ENCODE results near the gene HSPBAP1.
"Not testable (repeated sequence)": the region's sequence is repeated elsewhere in the genome, so short reads cannot be mapped to it uniquely, and the experiment has no call there.

HSPBAP1 gene

DNA sequence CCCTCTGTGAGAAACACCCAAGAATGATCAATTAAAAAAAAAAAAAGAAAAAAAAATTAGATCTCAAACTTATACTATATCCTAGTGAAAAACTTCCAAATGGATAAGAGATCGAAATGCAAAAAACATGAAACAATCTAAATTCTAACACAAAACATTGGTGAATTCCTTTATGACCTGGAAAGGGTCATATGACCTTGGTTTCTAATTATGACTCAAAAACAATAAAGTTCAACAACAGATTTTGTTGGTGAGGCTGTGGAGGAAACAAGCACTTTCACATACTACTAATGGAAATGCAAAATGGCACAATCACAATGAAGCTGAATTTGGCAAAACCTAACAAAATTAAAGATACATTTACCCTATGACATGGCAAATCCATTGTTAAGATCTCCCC lies 45.3 kb downstream of the HSPBAP1 start:
- Histone ChIP-seq H3K27ac (no peak overlapping the region), H3K4me3 (no peak overlapping the region)

DNA sequence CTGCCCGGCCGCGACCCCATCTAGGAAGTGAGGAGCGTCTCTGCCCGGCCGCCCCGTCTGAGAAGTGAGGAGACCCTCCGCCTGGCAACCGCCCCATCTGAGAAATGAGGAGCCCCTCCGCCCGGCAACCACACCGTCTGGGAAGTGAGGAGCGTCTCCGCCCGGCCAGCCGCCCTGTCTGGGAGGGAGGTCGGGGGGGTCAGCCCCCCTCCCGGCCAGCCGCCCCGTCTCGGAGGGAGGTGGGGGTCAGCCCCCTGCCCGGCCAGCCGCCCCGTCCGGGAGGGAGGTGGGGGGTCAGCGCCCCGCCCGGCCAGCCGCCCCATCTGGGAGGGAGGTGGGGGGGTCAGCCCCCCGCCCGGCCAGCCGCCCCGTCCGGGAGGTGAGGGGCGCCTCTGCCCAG lies 46.3 kb downstream of the HSPBAP1 start:
- not testable (repeated sequence) for H3K4me3 ChIP-seq, H3K27ac ChIP-seq

DNA sequence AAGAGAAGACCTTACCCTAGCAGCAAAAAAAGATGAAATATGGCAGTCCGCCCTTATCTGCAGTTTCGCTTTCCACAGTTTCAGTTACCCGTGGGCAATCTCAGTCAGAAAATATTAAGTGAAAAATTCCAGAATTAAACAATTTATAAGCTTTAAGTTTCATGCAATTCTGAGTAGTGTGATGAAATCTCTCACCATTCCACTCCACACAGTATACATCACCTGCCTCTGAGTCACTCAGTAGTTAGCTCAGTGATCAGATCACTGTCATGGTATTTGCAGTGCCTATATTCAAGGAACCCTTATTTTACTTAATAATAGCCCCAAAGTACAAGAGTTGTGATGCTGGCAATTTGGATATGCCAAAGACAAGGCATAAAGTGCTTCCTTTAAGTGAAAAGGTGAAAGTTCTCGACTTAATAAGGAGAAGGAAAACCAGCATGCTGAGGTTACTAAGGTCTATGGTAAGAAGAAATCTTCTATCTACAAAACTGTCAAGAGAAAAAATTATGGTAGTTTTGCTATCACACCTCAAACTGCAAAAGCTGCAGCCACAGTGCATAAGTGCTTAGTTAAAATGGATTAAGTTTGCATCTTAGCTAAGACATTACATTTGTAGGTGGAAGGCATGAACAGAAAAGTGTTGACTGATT lies 48.1 kb downstream of the HSPBAP1 start:
- Histone ChIP-seq H3K27ac (no peak overlapping the region), H3K4me3 (no peak overlapping the region)

DNA sequence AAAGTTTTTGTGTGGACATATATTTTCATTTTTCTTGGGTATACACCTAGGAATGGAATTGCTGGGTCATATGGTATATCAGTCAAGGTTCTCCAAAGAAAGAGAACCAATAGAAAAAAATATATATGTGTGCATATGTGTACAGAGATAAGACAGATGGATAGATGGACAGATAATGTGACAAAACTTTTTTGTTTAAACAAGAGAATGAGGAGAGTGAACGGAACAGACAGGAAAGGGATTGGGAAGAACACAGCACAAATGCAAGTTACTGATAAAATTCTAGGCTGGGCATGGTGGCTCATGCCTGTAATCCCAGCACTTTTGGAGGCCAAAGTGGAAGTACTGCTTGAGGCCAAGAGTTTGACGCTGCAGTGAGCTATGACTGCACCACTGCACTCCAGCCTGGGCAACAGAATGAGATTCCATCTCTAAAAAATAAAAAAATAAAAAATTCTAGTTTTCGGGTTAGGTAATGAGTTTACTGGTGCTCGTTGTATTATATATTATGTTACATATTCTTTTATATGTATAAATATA lies 50.0 kb downstream of the HSPBAP1 start:
- H3K4me3 ChIP-seq = no peak overlapping the region
- no peak overlapping the region for H3K27ac ChIP-seq

DNA sequence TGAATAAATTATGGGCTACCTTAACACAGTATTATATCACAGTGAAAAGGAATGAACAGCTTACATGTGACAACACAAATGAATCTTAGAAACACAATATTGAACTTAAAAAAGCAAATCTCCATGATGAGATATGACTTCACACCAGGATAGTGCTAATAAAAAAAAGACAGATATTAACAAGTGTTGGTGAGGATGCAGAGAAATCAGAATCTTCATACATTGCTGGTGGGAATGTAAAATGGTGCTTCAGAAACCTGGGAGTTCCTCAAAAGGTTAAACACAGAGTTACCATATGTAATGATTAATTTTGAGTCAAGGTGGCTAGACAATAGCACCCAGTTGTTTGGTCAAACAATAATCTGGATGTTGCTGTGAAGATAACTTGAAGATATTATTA lies 51.4 kb downstream of the HSPBAP1 start:
- H3K4me3 ChIP-seq = no peak overlapping the region
- H3K27ac ChIP-seq = no peak overlapping the region

DNA sequence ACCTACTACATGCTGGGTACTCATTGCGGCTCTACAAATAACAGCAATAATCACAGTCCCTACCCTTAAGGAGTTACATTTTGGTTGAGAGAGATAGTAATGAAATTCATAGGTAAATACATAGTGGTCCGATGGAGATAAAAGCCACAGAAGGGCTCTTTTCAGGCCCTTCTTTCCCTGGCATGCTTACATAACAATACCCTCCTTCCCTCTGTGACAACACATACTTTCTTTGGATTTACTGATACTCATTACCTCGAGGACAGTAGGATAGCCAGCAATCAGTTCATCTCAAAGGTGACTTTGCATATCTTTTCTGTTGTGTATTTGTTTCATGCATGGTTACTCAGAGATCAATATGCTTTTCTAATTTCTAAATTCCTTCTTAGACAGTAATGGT lies 54.5 kb downstream of the HSPBAP1 start:
- Histone ChIP-seq H3K27ac (no peak overlapping the region), H3K4me3 (no peak overlapping the region)

DNA sequence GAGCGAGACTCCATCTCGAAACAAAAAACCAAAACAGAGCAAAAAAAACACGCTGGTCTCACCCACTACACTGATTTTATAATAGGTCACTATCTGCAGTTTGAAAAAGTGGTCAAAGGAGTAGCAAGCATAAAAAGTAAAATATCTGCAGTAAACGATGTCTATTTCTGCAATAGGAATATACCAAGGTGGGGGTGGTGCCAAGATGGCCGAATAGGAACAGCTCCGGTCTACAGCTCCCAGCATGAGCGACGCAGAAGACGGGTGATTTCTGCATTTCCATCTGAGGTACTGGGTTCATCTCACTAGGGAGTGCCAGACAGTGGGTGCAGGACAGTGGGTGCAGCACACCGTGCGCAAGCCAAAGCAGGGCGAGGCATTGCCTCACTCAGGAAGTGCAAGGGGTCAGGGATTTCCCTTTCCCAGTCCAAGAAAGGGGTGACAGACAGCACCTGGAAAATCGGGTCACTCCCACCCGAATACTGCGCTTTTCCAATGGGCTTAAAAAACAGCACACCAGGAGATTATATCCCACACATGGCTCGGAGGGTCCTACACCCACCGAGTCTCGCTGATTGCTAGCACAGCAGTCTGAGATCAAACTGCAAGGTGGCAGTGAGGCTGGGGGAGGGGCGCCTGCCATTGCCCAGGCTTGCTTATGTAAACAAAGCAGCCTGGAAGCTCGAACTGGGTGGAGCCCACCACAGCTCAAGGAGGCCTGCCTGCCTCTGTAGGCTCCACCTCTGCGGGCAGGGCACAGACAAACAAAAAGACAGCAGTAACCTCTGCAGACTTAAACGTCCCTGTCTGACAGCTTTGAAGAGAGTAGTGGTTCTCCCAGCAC lies 60.7 kb downstream of the HSPBAP1 start:
- not testable (repeated sequence) for H3K27ac ChIP-seq

DNA sequence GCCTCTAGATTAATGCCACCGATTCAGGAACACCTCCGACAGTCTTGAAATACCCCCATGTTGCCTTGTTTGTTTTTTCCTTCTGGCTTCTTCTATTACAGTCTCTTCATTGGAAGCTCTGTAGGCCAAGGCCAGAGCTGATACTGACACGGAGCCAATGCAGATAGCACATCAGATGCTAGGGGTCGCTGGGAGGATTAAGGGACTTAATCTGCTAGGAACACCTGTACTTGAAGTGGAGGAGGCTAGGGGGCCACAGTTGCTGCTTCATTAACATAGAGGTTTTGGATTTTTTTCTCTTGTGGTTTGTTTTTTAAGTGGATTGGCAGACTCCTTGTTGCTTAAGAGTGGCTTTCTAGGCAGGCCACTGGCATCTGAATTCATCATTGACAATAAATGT lies 63.4 kb downstream of the HSPBAP1 start:
- H3K27ac ChIP-seq = no peak overlapping the region
- no peak overlapping the region for H3K4me3 ChIP-seq

More for the DNA sequence above, 60.7 kb downstream of the HSPBAP1 start:
- H3K4me3 ChIP-seq = not testable (repeated sequence)

DNA sequence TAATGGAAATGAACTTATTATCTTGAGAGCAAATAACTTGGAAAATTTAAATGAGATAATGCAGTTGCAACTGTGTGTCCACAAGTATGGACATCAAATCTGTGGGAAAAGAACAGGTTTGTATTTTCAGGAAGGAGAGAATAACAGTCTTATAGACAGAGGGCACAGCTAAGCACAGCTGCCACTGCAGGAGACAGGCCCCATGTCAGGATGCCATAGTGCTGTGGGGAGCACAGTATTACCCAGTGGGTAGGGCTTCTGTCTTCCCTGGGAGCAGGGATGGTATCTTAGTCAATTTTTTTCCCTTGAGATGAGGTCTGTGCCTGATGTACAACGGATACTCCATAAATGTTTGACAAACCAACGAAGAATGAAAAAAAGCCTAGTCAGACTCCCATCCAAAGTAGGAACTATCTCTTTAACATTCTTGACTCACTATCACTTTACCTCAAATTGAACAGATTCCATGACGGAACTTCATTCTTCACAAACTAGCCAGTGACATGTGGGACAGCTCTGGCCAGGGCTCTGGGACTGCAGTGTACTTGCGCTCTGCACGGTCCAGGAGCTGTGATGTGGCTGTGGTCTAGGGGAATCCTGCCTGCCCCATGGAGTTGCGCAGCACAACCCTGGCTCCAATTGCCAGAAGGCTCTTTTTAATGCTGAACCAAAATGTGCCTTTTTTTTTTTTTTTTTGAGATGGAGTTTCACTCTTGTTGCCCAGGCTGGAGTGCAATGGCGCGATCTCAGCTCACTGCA lies 64.7 kb downstream of the HSPBAP1 start:
- H3K27ac ChIP-seq = no peak overlapping the region
- H3K4me3 ChIP-seq = no peak overlapping the region

DNA sequence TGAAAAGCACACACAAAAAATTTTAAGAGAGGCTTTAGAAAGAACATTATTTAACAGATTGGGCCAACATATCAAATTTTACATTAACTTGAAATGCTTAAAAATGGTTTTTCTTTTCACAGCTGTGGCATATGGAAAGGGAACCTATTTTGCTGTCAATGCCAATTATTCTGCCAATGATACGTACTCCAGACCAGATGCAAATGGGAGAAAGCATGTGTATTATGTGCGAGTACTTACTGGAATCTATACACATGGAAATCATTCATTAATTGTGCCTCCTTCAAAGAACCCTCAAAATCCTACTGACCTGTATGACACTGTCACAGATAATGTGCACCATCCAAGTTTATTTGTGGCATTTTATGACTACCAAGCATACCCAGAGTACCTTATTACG lies 65.4 kb downstream of the HSPBAP1 start:
- Histone ChIP-seq H3K27ac (no peak overlapping the region), H3K4me3 (no peak overlapping the region)

DNA sequence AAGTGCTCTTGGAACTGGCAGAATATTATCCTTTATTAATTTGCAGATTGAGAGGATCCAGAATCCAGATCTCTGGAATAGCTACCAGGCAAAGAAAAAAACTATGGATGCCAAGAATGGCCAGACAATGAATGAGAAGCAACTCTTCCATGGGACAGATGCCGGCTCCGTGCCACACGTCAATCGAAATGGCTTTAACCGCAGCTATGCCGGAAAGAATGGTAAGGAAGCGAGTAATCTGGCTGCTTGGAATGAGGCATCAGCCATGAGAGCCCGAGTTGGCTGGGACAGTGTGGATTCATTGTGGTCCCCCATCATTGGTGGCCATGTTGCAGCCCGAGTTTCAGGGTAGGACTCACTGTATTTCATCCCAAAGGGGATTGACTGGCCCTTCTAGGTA lies 65.9 kb downstream of the HSPBAP1 start:
- H3K27ac ChIP-seq = peak overlapping the region in 1 of 21 experiments; percentile 17
- no peak overlapping the region for H3K4me3 ChIP-seq

DNA sequence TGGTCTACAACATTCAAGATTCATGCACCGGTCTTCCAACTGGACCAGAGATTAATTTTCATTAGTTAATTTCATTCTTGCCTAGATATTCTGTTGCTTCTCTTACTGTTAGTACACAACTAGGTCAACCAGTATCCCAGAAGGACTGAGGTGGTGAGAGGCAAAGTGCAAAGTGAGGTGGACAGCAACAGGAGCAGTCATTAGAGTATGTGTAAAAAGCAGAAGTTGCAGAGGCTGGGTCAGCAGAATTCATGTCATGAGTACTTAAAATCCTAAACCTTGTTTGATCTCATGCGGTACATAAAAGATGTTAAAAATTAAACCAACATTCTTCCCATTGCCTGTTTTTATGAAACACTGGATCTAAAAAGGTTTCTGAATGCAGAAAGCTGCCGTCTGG lies 66.3 kb downstream of the HSPBAP1 start:
- H3K4me3 ChIP-seq = no peak overlapping the region
- no peak overlapping the region for H3K27ac ChIP-seq

DNA sequence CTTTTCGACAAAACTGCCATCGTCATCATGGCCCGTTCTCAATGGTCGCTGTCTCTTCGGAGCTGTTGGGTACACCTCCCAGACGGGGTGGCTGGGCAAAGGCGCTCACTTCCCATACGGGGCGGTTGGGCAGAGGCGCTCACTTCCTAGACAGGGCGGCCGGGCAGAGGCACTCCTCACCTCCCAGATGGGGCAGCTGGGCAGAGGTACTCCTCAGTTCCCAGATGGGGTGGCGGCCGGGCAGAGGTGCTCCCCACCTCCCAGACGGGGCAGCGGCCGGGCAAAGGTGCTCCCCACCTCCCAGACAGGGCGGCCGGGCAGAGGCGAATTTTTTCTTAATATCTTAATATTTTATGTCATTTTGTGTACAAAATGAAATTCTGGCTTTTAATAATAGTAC lies 68.5 kb downstream of the HSPBAP1 start:
- no peak overlapping the region for H3K27ac ChIP-seq
- H3K4me3 ChIP-seq = no peak overlapping the region

DNA sequence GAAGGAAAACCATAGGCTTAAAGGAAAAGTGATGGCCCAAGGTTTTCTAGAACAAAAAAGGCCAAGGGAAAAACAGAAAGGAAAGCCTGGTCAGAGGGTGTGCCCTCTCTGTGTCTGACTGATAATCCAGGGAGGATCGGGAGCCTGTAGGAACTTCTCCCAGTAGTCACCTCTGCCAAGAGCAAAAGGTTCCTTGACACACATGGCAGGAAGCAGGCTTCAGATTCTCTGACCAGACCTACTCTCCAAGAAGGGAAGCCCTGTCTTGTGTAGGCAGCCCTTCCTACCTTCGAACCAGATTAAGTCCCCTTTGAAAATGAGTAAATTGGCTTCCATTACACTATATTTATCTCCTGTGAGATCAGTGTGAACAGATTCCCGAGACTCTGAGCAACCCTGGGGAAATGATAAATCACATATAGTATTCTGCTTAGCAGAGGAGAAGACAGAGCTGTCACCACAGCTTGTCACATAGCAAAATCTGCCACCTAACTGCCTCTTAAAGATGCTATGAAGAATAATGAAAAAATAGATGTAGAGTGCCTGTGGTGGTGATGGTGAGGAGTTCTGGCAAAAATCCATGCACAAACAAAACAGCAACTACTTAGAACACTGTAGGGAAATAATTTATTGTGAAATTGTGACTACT lies 74.2 kb downstream of the HSPBAP1 start:
- H3K4me3 ChIP-seq = no peak overlapping the region
- H3K27ac ChIP-seq = no peak overlapping the region

DNA sequence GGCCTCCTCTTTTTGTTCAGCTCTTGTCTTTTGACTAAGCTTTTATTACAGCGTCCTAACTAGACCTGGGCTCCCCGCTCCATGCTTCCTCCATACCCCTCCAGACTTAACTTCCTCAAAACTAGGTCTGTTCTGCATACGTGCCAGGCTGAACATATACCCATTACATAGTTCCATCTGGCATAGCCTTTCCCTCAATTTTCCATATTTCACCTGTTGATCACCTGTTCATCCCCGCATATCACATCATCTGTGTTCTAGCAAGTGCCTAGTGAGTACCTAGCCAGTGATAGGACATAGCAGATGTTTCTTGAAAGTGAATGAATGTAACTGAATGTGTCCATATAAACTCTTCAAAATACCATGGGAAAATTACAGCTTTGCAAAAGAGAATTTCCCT lies 77.0 kb downstream of the HSPBAP1 start:
- H3K27ac ChIP-seq = no peak overlapping the region
- H3K4me3 ChIP-seq = no peak overlapping the region

DNA sequence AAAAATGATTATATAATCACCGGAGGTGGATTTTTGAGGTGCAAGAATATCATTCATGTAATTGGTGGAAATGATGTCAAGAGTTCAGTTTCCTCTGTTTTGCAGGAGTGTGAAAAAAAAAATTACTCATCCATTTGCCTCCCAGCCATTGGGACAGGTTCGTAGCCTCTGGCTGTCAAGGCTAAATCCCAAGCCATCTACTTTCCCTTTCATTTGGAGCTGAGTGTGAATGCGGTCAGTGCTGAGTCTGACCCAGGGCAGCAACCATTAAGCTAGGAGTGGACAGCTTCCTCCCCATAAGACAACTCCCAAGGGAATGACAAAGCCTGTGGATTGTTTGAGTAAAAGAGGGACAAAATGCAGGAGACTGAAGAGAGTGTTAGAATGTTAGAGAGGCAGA lies 79.4 kb downstream of the HSPBAP1 start:
- Histone ChIP-seq H3K4me3 (no peak overlapping the region), H3K27ac (no peak overlapping the region)

DNA sequence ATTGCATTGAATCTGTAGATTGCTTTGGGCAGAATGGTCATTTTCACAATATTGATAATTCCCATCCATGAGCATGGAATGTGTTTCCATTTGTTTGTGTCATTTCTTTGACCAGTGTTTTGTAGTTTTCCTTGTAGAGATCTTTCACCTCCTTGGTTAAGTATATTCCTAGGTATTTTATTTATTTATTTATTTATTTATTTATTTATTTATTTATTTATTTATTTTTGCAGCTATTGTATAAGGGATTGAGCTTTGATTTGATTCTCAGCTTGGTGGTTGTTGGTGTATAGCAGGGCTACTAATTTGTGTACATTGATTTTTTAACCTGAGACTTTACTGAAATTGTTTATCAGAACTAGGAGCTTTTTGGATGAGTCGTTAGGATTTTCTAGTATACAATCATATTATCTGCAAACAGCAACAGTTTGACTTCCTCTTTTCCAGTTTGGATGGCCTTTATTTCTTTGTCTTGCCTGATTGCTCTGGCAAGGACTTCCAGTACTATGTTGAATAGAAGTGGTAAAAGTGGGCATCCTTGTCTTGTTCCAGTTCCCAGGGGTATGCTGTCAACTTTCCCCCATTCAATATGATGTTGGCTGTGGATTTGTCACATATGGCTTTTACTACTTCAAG lies 82.9 kb downstream of the HSPBAP1 start:
- not testable (repeated sequence) for H3K27ac ChIP-seq, H3K4me3 ChIP-seq

DNA sequence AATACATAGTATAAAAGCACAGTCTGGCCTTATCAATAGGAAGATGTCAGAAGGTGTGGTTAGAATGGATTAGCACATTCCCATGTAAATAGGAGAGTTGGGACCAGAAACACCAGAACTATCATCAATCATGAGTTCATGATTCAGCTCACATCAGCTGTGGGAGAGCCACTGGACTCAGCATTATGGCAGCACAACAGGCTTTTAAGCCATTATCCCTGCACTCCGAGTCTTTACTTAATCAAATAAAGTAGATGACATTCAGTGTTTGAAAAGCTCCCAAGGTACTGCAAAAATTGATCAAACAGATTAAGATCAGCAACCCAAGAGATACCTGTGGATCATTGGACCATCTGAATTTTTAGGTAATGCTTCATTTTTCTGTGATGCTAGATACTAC lies 88.3 kb downstream of the HSPBAP1 start:
- H3K27ac ChIP-seq = no peak overlapping the region
- H3K4me3 ChIP-seq = no peak overlapping the region

DNA sequence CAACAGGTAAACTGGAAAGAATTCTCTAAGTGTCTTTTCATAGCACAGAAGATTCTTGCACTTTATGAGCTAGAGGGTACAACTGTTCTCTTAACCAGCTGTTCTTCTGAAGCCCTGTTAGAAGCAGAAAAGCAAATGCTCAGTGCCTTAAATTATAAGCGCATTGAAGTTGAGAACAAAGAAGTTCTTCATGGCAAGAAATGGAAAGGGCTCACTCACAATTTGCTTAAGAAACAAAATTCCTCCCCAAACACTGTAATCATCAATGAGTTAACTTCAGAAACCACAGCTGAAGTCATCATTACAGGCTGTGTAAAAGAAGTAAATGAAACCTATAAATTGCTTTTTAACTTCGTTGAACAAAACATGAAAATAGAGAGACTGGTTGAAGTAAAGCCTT lies 93.4 kb downstream of the HSPBAP1 start:
- no peak overlapping the region for H3K27ac ChIP-seq
- no peak overlapping the region for H3K4me3 ChIP-seq
